K562 (cell line): ENCODE measurements around the gene CACTIN. TPM values are rescaled to one million over a fixed set of nuclear protein-coding genes. Genes with fewer than 3 reads are reported as not detected.
A peak's percentile ranks its signal among the peaks of the same experiment; 100 is the strongest.

ENCODE experiments used
- ATAC-seq: fragments of 200-7000 bp; cut with Tn5 transposase; 3 replicates; pipeline ENCODE4 v1.9.1; 2020; ENCODE audit warnings: moderate library complexity
- BruUV-seq: library from RNA; stranded (reverse); fragments of 400-500 nt; replicated peaks from 2 replicates; lab custom pipeline; 2021; lab: Mats Ljungman, UMichigan
- CTCF ChIA-PET: fragments of 300-600 bp; formaldehyde crosslinking; extraction: SDS; loops from one replicate; lab custom pipeline; 2021; ENCODE audit warnings: low intra/inter-chr PET ratio; lab: Yijun Ruan, JAX
- POLR2A ChIA-PET: fragments of 300-600, 350-650 bp; sonication (Branson Sonifier 250); formaldehyde crosslinking; extraction: SDS; loops from one replicate; lab custom pipeline; 2021; ENCODE audit warnings: antibody characterized with exemption, inconsistent platforms; lab: Yijun Ruan, JAX
- DNase-seq, 4 experiments: peaks; one replicate each; pipeline versions ENCODE4 v3.0.0 to v3.0.0-alpha.2; 2011 to 2018; ENCODE audit warnings: low spot score in 3 of 4, mixed read lengths in 3 of 4; ENCODE audit errors: extremely low read depth in 1 of 4
- FAIRE-seq: peaks from 2 replicates; lab custom pipeline; 2011; peaks lifted over from hg19 to GRCh38; lab: Jason Lieb, UNC
- H2AFZ ChIP-seq: 2 replicates; pipeline ENCODE4 v1.6.0; 2011; ENCODE audit warnings: low read depth, low read length, control low read depth, inconsistent platforms
- H3K27ac ChIP-seq: fragments of 200-600 bp; 3 replicates; pipeline ENCODE4 v1.8.0; 2011; ENCODE audit warnings: low read depth, mild to moderate bottlenecking, control low read depth, inconsistent platforms, low read length, moderate library complexity, mixed read lengths; ENCODE audit errors: extremely low read depth
- H3K27me3 ChIP-seq, 2 experiments: fragments of 300-600 bp in 1 of 2; 2 replicates in 1 of 2; 3 replicates in 1 of 2; pipeline versions ENCODE4 v1.6.0 to v1.8.0; 2011; ENCODE audit warnings: inconsistent platforms in 2 of 2, low read length in 2 of 2, mild to moderate bottlenecking in 1 of 2, mixed read lengths in 1 of 2, moderate library complexity in 1 of 2; ENCODE audit not compliant: control insufficient read depth in 2 of 2, insufficient read depth in 2 of 2
- H3K36me3 ChIP-seq: fragments of 300-600 bp; 3 replicates; pipeline ENCODE4 v1.8.0; 2011; ENCODE audit warnings: mild to moderate bottlenecking, low read length, inconsistent platforms; ENCODE audit not compliant: control insufficient read depth, insufficient read depth
- H3K4me1 ChIP-seq, 2 experiments: fragments of 200-600 bp in 1 of 2; replicated peaks in 1 of 2; 2 replicates in 1 of 2; 3 replicates in 1 of 2; pipeline versions ENCODE4 v1.5.1 to v1.8.0; 2011; ENCODE audit warnings: inconsistent platforms in 2 of 2, low read length in 2 of 2, mild to moderate bottlenecking in 1 of 2, mixed read lengths in 1 of 2, moderate library complexity in 1 of 2; ENCODE audit not compliant: control insufficient read depth in 2 of 2, insufficient read depth in 2 of 2
- H3K4me2 ChIP-seq: 2 replicates; pipeline ENCODE4 v1.6.1; 2011; ENCODE audit warnings: low read length, control low read depth, inconsistent platforms, mixed read lengths; ENCODE audit not compliant: insufficient read depth
- H3K4me3 ChIP-seq: fragments of 200-600 bp; sonication (generic), shearing (Covaris generic); 2 replicates; pipeline ENCODE4 v1.5.1; 2016; ENCODE audit warnings: control low read depth, inconsistent platforms
- H3K79me2 ChIP-seq: fragments of 200-600 bp; 3 replicates; pipeline ENCODE4 v1.8.0; 2011; ENCODE audit warnings: low read length, inconsistent platforms; ENCODE audit not compliant: control insufficient read depth, insufficient read depth
- H3K9ac ChIP-seq, 2 experiments: 2 replicates each; pipeline versions ENCODE4 v1.6.0 to v1.6.1; 2011; ENCODE audit warnings: low read depth in 2 of 2, low read length in 2 of 2, control low read depth in 1 of 2, inconsistent platforms in 1 of 2, mild to moderate bottlenecking in 1 of 2, mixed read lengths in 1 of 2; ENCODE audit not compliant: insufficient read depth in 1 of 2
- H3K9me1 ChIP-seq: one replicate; pipeline ENCODE4 v1.6.0; 2011; ENCODE audit warnings: inconsistent platforms, mild to moderate bottlenecking, low read length, moderate library complexity; ENCODE audit not compliant: control insufficient read depth, insufficient read depth
- H3K9me3 ChIP-seq: replicated peaks from 2 replicates; pipeline ENCODE4 v1.5.1; 2011; ENCODE audit warnings: low read depth, low read length, inconsistent platforms; ENCODE audit not compliant: control insufficient read depth, insufficient read depth
- H4K20me1 ChIP-seq: replicated peaks from 2 replicates; pipeline ENCODE4 v1.6.1; 2011; ENCODE audit warnings: low read length, inconsistent platforms, mixed read lengths; ENCODE audit not compliant: control insufficient read depth, insufficient read depth
- RBM22 ChIP-seq: fragments of 200-400 bp; formaldehyde crosslinking; IDR thresholded peaks from 2 replicates; pipeline ENCODE4 v1.6.1; 2018; ENCODE audit warnings: low read length, low read depth; ENCODE audit not compliant: poor library complexity, severe bottlenecking
- ZNF277 ChIP-seq: fragments of 250-450 bp; sonication (Bioruptor Pico); IDR thresholded peaks from 2 replicates; pipeline ENCODE4 v1.8.0; 2022; ENCODE audit warnings: inconsistent platforms, mild to moderate bottlenecking, moderate library complexity, borderline replicate concordance
- WGBS: fragments of 100-300 bp; shearing (Covaris generic); methylation state at CpG from one replicate; pipeline ENCODE4 v1.1.6; 2016; ENCODE audit warnings: low coverage, mixed read lengths; ENCODE audit not compliant: insufficient coverage; ENCODE audit errors: missing lambda C conversion rate; 5-methylcytosine and 5-hydroxymethylcytosine counted together
- in situ Hi-C: fragments of 300-500 bp; cut with MboI; formaldehyde crosslinking; loops from 4 replicates; pipeline ENCODE4 v1.15.0; 2018; ENCODE audit warnings: inconsistent platforms, mixed read lengths
- intact Hi-C: fragments of 100-400 bp; cut with micrococcal nuclease; formaldehyde crosslinking; loops from 2 replicates; pipeline ENCODE4 v1.14.2; 2022
- polyA plus RNA-seq, 8 experiments: library from polyadenylated mRNA; depleted of rRNA in 4 of 8; stranded (reverse) in 5 of 8; unstranded in 3 of 8; fragments of >200 nt; fragmentation: Nextera tagmentation in 2 of 8; fragmentation: Illumina TruSeq in 1 of 8; extraction: Ambion mirVana in 2 of 8; extraction: Trizol in 1 of 8; gene quantifications; 2 replicates each; pipeline versions ENCODE4 v1.2.1 to v1.2.3, GENCODE V29; 2011 to 2014; ENCODE audit warnings: inconsistent platforms in 1 of 8, missing spikeins in 1 of 8
- total RNA-seq, 7 experiments: library from RNA; depleted of rRNA in 6 of 7; stranded (reverse); fragments of >200 nt in 6 of 7; fragmentation: Illumina TruSeq in 2 of 7; extraction: Trizol in 2 of 7; gene quantifications; 2 replicates each; pipeline versions ENCODE4 v1.2.1 to v1.2.3, GENCODE V29; 2011 to 2021; ENCODE audit warnings: low replicate concordance in 1 of 7

Gene CACTIN
- total and polyA plus RNA-seq, 9 of the 15 experiments (the other 6 are each of a cell fraction or from before 2014, with no cell fraction given): 0.15 to 49.2 (median 15.0) TPM

- WGBS: 74% methylated on average over 10 of the region's 11 CpGs
- FAIRE-seq: no peak
- CTCF ChIA-PET: no interaction called here
These were observed 18.4 kb upstream of the CACTIN start for GRCh38 chr19:3645067-3645396.

More at GRCh38 chr19:3645067-3645396, 18.4 kb upstream of the CACTIN start:
- intact Hi-C loops (no loop called here), in situ Hi-C loops (no loop called here)
- peaks cover 26% of the 10 kb centered on the region; the same call in 1 of the 3 replicates for H3K36me3 ChIP-seq
- H3K4me2 ChIP-seq: no peak overlapping the region
- no TSS peak for BruUV-seq
- H2AFZ ChIP-seq: no peak overlapping the region
- no peak for ATAC-seq
- H3K9ac ChIP-seq: no peak overlapping the region
- peaks cover 0 to 44% of the 10 kb centered on the region in 2 experiments; a peak in 3 of 5 replicates for H3K4me1 ChIP-seq
- DNase-seq: no peak
- H3K9me1 ChIP-seq: no peaks in the 10 kb centered on the region
- no peaks in the 10 kb centered on the region for H3K79me2 ChIP-seq
- no peaks in the 10 kb centered on the region for H3K27me3 ChIP-seq
- H3K4me3 ChIP-seq: no peak overlapping the region
- TF ChIP-seq ZNF277 (no peak), RBM22 (peak; percentile 43)
- POLR2A ChIA-PET: interaction anchor here (1.1 to 1.2 kb wide), 2 partner anchors 10 to 16 kb away, joined by 3 read pairs; no protein-coding TSS in a partner anchor
- H3K9me3 ChIP-seq: no peaks in the 10 kb centered on the region
- H4K20me1 ChIP-seq: peaks cover 7% of the 10 kb centered on the region; the same call in 1 of the 2 replicates
- H3K27ac ChIP-seq: no peak overlapping the region
